Activated gamma-delta T cell treated with Interleukin-2 at 50 U/mL for 16 hours (primary cell): Measurements from ENCODE around the gene EID2B.

Source experiments
- DNase-seq: peaks from one replicate; pipeline ENCODE4 v3.0.0-alpha.2; 2020

Gene EID2B, protein sequence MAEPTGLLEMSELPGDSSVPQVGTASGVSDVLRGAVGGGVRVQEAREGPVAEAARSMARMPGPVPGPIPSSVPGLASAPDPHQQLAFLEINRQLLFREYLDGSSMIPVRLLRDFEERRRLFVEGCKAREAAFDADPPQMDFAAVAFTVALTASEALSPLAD

GRCh38 chr19:39532233-39533002 lies at the start of gene EID2B:
Gene EID2B (minus strand): TSS chr19:39532852. CDS start chr19:39532802, 50 bp downstream.
- peak; percentile 93 for DNase-seq

GRCh38 chr19:39582442-39582841 lies 49.8 kb upstream of the EID2B start:
- DNase-seq = no peak

- DNase-seq = no peak
These were observed 36.0 kb upstream of the EID2B start for GRCh38 chr19:39568604-39569003.

GRCh38 chr19:39566064-39566463 lies 33.4 kb upstream of the EID2B start:
- DNase-seq = no peak

DNA sequence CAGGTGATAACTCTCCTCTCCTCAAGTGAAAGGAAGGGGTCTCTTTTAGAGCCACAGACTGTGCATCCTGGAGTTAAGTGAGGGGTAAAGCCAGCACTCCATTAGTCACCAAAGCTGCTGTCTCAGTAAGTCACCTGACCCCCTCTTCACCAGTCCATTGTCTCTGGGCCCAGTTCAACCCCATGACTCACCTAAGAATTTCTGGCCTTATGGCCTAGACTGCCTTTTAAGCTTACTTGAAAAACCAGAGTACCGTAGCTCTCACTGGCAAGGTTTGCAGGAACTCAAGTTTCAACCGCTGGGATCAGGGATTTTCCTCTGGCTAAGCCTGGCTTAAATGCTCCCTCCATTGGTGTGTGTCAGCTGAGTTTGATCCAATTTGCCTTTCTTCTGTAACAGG lies 30.8 kb upstream of the EID2B start:
- DNase-seq = no peak

GRCh38 chr19:39558624-39559117 lies 26.0 kb upstream of the EID2B start:
- no peak for DNase-seq

DNA sequence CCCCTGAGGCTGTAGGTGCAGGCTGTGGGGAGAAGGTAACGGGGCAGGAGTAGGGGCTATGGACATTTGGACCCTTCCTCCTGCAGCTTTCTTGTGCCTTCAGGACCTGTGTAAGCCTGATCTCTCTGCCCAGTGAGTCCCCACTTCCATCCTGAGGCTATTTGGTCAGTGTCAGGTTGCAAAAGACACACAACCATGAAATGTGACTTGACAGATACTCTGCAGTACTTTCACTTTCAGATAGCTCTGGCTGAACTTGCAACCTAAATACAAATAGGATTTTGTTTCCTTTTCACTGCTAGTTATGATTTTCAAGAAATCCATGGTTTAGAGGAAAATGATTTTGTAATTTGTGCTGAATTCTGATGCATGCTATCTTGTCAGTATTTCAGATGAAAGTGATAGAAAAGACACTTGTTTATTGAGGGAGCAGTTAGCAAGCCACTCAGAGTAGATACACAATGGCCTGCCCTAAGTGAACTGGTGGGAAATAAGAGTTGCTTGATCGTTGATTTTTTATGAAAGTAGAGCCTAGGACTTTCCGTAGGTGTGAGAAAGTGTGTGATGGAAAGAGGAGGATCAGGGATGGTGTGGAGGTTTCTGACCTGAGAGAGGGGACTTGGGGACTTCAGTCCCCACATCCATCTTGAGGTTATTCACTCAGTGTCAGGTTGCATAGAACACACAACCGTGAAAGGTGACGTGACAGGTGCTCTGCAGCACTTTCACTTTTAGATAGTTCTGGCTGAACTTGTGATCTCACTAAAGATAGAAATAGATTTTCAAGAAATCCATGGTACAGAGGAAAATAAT lies 25.4 kb upstream of the EID2B start:
- no peak for DNase-seq

- DNase-seq = no peak
These were observed 23.2 kb upstream of the EID2B start for GRCh38 chr19:39555883-39556282.

DNA sequence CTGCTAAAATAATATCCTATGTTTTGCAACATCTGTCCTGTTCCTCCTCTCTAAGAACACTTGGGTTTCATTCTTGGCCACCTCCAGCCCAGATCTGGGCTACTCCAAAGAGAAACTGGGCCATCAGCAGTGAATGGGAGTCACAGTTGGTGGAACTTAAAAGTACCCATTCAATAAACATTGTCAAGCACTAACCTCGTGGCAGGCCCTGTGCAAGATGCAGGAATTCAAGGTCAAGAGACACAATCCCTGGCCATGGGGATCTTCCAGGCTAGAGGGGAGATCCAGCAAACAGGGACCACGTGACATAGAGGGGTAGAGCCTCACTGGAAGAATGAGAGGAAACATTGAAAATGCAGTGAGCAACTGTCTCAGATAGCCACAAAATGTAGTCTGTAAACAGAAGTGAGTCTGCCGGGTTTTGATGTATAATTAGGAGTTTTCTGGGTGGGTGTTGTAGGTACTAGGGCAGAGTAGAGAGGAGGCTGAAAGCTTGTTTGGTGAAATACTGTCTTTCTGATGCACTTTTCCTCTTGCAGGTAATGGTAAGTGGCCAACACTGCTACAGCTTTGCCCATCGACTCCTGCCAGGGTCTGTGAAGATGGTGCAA lies 22.2 kb upstream of the EID2B start:
- no peak for DNase-seq

DNA sequence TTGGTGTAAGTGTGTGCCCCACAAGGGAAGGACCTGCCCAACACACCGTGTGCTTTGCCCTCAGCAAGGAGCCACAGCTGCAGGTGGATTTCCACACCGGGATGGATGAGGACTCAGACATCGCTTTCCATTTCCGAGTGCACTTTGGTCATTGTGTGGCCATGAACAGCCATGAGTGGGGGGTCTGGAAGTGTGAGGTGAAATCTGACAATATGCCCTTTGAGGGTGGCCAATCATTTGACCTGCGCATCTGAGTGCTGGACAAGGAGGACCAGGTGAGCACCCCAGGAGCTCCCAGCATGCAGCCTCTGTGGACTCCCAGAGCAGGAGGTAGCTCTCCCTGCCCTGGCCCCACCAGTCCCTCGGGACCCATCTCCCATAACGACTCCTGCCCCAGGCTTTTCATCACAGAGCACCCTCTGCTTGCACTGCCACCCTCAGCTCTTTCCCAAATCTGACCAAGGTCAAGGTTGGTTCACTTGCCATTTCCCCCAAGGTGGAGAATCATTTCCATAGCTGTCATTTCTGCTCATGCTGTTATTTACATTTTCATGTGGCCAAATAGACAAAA lies 20.5 kb upstream of the EID2B start:
- DNase-seq = no peak

GRCh38 chr19:39550197-39550596 lies 17.5 kb upstream of the EID2B start:
- DNase-seq = no peak

GRCh38 chr19:39546599-39546998 lies 13.9 kb upstream of the EID2B start:
- no peak for DNase-seq

DNA sequence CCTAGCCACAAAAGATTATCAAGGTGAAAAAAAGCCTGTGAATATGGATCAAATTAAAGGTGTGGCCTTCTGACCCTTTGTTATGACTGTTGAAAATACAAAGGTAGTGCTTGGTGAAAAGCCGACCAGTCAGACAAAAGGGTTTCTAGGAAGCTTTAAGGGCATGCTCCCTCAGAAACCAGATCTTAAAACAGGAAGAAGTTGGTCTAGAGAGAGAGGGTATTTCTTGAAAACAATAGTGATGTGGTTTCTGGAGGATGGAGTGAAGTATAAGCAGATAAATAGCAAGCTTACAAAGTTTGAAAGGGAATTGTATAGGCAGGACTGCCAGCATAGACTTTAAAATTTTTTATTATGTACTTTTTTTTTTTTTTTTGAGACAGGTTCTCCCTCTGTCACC lies 12.3 kb upstream of the EID2B start:
- no peak for DNase-seq

GRCh38 chr19:39544226-39544903 lies 11.7 kb upstream of the EID2B start:
- DNase-seq = no peak

GRCh38 chr19:39543477-39543857 lies 10.8 kb upstream of the EID2B start:
- DNase-seq = no peak

GRCh38 chr19:39542206-39542605 lies 9.6 kb upstream of the EID2B start:
- DNase-seq = no peak

DNA sequence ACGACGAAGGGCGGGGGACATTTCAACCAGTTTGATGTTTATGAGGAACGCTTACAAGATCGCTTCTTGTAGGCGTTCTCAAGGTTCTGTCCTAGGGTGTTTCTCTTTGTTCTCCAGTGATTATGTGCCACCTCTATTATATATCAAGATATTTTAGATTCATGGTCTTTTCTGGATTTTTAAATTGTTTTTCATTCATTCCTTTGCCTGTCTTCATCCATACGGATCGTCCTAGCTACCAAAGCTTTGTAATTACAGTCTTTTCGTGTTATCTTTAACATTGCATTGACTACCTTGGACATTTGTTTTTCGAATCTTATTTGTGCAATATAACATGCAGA lies 7.7 kb upstream of the EID2B start:
- DNase-seq = no peak

DNA sequence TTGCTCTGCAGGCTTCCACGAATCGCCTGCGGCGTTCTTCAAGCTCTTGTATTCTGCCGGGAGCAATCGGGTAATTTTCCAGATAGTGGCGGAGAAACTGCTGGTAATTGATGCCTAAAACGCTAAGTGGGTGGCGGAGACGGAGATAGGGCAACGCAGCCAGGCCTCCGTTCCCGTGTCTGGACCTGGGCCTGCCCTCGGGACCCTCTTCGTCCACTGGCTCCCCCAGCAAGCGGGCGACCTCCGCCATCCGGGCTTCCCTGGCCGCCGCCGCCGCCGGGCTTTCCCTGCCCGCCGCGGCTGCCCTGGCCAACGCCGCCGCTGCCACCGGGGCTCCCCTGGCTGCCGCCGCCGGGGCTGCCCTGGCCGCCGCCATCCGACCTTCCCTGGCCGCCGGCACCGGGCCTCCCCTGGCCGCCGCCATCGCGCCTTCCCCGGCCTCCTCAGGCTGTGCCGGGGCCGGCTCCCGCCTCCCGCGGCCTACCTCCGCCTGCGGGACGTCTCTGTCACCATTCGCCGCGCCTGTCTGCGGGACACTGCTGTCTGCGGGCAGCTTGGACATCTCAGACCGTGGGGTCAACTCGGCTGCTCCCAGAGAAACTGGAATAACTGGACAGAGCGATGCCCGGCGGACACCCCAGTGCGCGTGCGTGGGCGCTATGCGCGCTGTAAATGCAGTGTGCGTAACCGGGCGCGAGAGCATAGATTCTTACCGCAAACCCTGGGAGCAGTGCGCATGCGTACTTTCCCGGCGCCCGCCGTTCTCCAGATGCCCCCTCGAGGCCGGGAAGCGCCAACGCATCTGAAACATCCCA lies 7.1 kb upstream of the EID2B start, which contains the start of gene EID2:
Gene EID2, minus strand, starts transcription at position 644 of the 815 bp plus-strand sequence. Its CDS starts 82 bp downstream, at position 562.
- DNase-seq = peak; percentile 92

DNA sequence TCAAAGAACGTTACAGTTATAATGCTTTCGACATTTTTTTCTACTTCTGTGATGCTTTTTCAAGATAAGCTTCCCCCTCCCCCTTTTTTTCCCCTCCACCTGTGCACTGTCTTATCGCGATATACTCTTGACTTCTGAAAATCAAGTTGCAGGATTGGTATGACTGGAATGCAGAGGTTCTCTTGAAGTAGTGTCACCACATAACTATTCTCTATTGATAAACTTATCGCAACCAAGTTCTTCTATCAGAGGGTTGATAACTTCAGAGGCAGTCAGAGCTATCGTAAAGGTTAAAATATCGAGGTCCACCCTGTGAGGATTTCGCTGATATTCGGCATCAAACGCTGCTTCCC lies 6.5 kb upstream of the EID2B start:
- no peak for DNase-seq

DNA sequence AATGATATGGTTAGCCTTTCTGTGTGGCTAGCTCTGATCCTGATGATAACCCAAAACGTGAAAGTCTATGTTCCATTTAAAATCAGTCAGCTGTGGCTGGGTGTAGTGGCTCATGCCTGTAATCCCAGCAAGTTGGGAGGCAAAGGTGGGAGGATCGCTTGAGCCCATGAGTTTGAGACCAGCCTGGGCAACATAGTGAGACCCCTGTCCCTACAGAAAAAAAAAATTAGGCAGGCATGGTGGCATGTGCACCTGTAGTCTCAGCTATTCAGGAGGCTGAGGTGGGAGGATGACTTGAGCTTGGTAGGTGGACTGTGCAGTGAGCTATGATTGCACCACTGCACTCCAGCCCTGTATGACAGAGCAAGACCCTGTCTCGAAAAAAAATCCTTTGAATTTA lies 1.1 kb upstream of the EID2B start:
- DNase-seq = no peak

- DNase-seq = no peak
These were observed 406 bp upstream of the EID2B start for GRCh38 chr19:39533003-39533512.
